Loucy (cell line): Measurements from ENCODE around the gene SLC16A8.

Experiments
- EZH2phosphoT487 ChIP-seq: fragments of 200-600 bp; IDR thresholded peaks from 2 replicates; pipeline ENCODE4 v1.6.1; 2018; ENCODE audit warnings: antibody characterized with exemption, mild to moderate bottlenecking, moderate library complexity, borderline replicate concordance
- TF ChIP-seq, protein P1 (sequence below): fragments of 200-600 bp; sonication (generic); conservative IDR thresholded peaks from 2 replicates; pipeline ENCODE4 v1.5.1; 2014; ENCODE audit warnings: mild to moderate bottlenecking, antibody characterized with exemption, low read length

DNA sequence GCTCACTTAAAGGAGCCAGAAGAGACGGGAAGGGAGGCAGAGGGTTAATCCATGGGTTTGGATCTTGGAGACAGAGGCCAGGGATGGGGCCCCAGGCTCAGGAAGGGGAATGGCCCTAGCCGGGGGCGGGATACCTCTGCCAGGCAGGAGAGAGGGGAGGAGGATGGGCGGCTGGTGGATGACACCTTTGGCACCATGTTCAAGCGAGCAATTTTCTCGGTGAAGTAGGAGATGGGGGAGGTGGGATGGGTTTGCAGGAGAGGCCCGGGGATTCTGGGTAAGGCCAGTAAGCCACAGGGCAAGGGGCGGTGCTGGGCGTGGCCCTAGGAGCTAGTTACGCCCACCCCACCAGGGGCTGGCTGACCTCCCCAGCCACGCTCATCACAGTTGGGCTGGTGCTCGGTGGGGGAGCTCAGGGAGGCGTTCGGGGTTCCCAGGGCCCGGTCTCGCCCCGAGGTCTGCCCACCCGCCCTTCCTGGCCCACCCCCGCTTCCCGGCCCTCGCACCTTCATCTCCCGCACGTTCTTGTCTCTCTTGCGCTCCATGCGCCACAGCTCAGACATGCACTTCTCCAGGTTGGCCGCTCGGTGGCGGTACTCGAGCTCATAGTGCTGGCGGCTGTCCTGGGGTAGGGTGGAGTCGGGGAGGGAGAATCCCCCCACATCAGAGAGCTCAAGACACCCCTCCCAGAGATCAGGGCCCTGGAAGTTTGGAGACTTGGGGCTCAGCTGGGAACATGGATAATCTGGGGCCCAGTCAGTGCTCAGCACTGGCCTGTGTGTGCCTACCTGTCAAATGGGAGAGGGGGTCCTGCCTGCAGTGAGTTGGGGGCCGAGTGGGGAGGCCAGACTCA, 13.8 kb upstream of the SLC16A8 start:
- TF ChIP-seq, protein P1, sequence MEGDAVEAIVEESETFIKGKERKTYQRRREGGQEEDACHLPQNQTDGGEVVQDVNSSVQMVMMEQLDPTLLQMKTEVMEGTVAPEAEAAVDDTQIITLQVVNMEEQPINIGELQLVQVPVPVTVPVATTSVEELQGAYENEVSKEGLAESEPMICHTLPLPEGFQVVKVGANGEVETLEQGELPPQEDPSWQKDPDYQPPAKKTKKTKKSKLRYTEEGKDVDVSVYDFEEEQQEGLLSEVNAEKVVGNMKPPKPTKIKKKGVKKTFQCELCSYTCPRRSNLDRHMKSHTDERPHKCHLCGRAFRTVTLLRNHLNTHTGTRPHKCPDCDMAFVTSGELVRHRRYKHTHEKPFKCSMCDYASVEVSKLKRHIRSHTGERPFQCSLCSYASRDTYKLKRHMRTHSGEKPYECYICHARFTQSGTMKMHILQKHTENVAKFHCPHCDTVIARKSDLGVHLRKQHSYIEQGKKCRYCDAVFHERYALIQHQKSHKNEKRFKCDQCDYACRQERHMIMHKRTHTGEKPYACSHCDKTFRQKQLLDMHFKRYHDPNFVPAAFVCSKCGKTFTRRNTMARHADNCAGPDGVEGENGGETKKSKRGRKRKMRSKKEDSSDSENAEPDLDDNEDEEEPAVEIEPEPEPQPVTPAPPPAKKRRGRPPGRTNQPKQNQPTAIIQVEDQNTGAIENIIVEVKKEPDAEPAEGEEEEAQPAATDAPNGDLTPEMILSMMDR, result no peak
- TF ChIP-seq EZH2phosphoT487, result no peak
